Measurements from ENCODE around the gene PRRC2B.
"Not testable (repeated sequence)": the region's sequence is repeated elsewhere in the genome, so short reads cannot be mapped to it uniquely, and the experiment has no call there.

DNA sequence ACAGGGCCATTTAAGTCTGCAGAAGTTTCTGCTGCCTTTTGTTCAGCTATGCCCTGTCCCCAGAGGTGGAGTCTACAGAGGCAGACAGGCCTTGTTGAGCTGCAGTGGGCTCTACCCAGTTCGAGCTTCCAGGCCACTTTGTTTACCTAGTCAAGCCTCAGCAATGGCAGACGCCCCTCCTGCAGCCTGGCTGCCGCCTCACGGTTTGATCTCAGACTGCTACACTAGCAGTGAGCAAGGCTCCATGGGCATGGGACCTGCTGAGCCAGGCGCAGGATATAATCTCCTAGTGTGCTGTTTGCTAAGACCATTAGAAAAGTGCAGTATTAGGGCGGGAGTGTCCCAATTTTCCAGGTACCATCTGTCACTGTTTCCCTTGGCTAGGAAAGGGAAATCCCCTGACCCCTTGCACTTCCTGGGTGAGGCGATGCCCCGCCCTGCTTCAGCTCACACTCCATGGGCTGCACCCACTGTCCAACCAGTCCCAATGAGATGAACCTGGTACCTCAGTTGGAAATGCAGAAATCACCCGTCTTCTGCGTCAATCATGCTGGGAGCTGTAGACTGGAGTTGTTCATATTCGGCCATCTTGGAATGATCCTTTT, 48.9 kb upstream of the PRRC2B start:
- TF ChIP-seq, protein P1, sequence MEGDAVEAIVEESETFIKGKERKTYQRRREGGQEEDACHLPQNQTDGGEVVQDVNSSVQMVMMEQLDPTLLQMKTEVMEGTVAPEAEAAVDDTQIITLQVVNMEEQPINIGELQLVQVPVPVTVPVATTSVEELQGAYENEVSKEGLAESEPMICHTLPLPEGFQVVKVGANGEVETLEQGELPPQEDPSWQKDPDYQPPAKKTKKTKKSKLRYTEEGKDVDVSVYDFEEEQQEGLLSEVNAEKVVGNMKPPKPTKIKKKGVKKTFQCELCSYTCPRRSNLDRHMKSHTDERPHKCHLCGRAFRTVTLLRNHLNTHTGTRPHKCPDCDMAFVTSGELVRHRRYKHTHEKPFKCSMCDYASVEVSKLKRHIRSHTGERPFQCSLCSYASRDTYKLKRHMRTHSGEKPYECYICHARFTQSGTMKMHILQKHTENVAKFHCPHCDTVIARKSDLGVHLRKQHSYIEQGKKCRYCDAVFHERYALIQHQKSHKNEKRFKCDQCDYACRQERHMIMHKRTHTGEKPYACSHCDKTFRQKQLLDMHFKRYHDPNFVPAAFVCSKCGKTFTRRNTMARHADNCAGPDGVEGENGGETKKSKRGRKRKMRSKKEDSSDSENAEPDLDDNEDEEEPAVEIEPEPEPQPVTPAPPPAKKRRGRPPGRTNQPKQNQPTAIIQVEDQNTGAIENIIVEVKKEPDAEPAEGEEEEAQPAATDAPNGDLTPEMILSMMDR (IDR thresholded peaks at IDR 0.05; ENCODE audit: low read length) = not testable (repeated sequence)
- TF ChIP-seq EZH2 (optimal IDR thresholded peaks at IDR 0.05; ENCODE audit: low read depth, low read length); EZH2phosphoT487 (IDR thresholded peaks at IDR 0.05; ENCODE audit: low read length): not testable (repeated sequence)
